ENCODE data around the gene DACH1.

The DACH1 gene

GRCh38 chr13:71587193-71587592 lies 279.8 kb downstream of the DACH1 start:
- no peak for TF ChIP-seq CTCF (IDR thresholded peaks at IDR 0.05; ENCODE audit: low read depth, low read length)

GRCh38 chr13:71583581-71583980 lies 283.4 kb downstream of the DACH1 start:
- TF ChIP-seq CTCF (IDR thresholded peaks at IDR 0.05; ENCODE audit: low read depth, low read length) = no peak
- DNase-seq (ENCODE audit: low read depth in 2 of 2) = no peak
- no peak overlapping the region for H3K4me3 ChIP-seq (replicated peaks in 1 of 2; ENCODE audit: low read depth in 2 of 2, low read length in 2 of 2)

More at GRCh38 chr13:71587193-71587592, 279.8 kb downstream of the DACH1 start:
- no peak overlapping the region for H3K4me3 ChIP-seq (replicated peaks in 1 of 2; ENCODE audit: low read depth in 2 of 2, low read length in 2 of 2)
- DNase-seq (ENCODE audit: low read depth in 2 of 2) = no peak

- DNase-seq (ENCODE audit: low read depth in 2 of 2) = no peak
- no peak overlapping the region for H3K4me3 ChIP-seq (replicated peaks in 1 of 2; ENCODE audit: low read depth in 2 of 2, low read length in 2 of 2)
- no peak for TF ChIP-seq CTCF (IDR thresholded peaks at IDR 0.05; ENCODE audit: low read depth, low read length)
These were observed 286.4 kb downstream of the DACH1 start for GRCh38 chr13:71580614-71581013.

- DNase-seq (ENCODE audit: low read depth in 2 of 2) = no peak
These were observed 289.0 kb downstream of the DACH1 start for GRCh38 chr13:71578048-71578447.

GRCh38 chr13:71577127-71577526 lies 289.9 kb downstream of the DACH1 start:
- H3K4me3 ChIP-seq (replicated peaks in 1 of 2; ENCODE audit: low read depth in 2 of 2, low read length in 2 of 2) = no peak overlapping the region
- TF ChIP-seq CTCF (IDR thresholded peaks at IDR 0.05; ENCODE audit: low read depth, low read length) = no peak
- peak in 1 of 2 donors; percentile 1 for DNase-seq (ENCODE audit: low read depth in 2 of 2)

More at GRCh38 chr13:71578048-71578447, 289.0 kb downstream of the DACH1 start:
- H3K4me3 ChIP-seq (replicated peaks in 1 of 2; ENCODE audit: low read depth in 2 of 2, low read length in 2 of 2) = no peak overlapping the region
- TF ChIP-seq CTCF (IDR thresholded peaks at IDR 0.05; ENCODE audit: low read depth, low read length) = no peak

- no peak for DNase-seq (ENCODE audit: low read depth in 2 of 2)
- no peak overlapping the region for H3K4me3 ChIP-seq (replicated peaks in 1 of 2; ENCODE audit: low read depth in 2 of 2, low read length in 2 of 2)
- TF ChIP-seq CTCF (IDR thresholded peaks at IDR 0.05; ENCODE audit: low read depth, low read length) = no peak
These were observed 290.4 kb downstream of the DACH1 start for GRCh38 chr13:71576571-71576970.

GRCh38 chr13:71546881-71547280 lies 320.1 kb downstream of the DACH1 start:
- no peak overlapping the region for H3K4me3 ChIP-seq (replicated peaks in 1 of 2; ENCODE audit: low read depth in 2 of 2, low read length in 2 of 2)
- no peak for DNase-seq (ENCODE audit: low read depth in 2 of 2)
- TF ChIP-seq CTCF (IDR thresholded peaks at IDR 0.05; ENCODE audit: low read depth, low read length) = no peak
